ENCODE results near the gene GAS1. TPM values are rescaled to one million over a fixed set of nuclear protein-coding genes. Genes with fewer than 3 reads are reported as not detected.

Gene GAS1
- total RNA-seq, 2 experiments from 2014 or later, result 0.59 to 0.69 TPM

DNA sequence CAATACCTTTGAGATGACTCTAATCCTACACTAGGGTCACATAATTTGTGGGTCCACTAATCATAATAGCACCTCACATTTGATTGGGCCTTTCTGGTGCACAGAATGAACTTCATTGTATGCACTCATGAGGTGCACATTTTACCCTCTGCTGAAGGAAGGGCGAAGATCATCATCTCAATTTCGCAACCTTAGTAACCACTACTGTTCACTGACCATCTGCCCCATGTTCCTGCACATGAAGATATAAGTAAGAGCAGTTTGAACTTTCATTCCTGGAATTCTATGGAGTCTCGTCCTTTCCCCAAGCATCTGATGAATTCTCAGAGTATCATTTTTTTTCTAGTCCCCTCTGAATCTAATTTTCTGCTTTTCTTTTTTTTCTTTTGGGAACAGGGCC lies 21.2 kb downstream of the GAS1 start:
- peaks cover 3 to 18% of the 10 kb centered on the region in 2 experiments for H3K27me3 ChIP-seq (ENCODE audit: control insufficient read depth in 1 of 2, insufficient read depth in 2 of 2, low read length in 2 of 2)
- Mint-ChIP-seq H3K27ac (no peak overlapping the region), H3K9me3 (peaks cover 2% of the 10 kb centered on the region), H3K4me3 (no peak overlapping the region), H3K27me3 (peaks cover 76% of the 10 kb centered on the region), H3K36me3 (ENCODE audit: low read depth) (no peaks in the 10 kb centered on the region), H3K4me1 (ENCODE audit: low read depth) (no peaks in the 10 kb centered on the region)
- intact Hi-C loops (cut with DNase I, micrococcal nuclease), result loop anchor here in 1 of 2 experiments (5.0 kb wide), 1 partner anchor 41 kb away; no protein-coding TSS in a partner anchor
- DNase-seq (no peak), ATAC-seq (ENCODE audit: poor library complexity) (no peak)
- CTCF ChIA-PET, result no interaction called here
- no peak overlapping the region for H3K27ac ChIP-seq (ENCODE audit: low read depth in 1 of 2, low read length in 2 of 2)
- H3K4me3 ChIP-seq (ENCODE audit: low read length), result no peak overlapping the region
- POLR2A ChIA-PET, result no interaction called here
- H3K4me1 ChIP-seq (ENCODE audit: insufficient read depth, low read length), result no peaks in the 10 kb centered on the region
- no peaks in the 10 kb centered on the region for H3K9me3 ChIP-seq (ENCODE audit: control insufficient read depth in 1 of 2, insufficient read depth in 1 of 2, low read length in 2 of 2)
- H3K36me3 ChIP-seq (ENCODE audit: insufficient read depth, low read length), result no peaks in the 10 kb centered on the region
- TF ChIP-seq, protein P1, sequence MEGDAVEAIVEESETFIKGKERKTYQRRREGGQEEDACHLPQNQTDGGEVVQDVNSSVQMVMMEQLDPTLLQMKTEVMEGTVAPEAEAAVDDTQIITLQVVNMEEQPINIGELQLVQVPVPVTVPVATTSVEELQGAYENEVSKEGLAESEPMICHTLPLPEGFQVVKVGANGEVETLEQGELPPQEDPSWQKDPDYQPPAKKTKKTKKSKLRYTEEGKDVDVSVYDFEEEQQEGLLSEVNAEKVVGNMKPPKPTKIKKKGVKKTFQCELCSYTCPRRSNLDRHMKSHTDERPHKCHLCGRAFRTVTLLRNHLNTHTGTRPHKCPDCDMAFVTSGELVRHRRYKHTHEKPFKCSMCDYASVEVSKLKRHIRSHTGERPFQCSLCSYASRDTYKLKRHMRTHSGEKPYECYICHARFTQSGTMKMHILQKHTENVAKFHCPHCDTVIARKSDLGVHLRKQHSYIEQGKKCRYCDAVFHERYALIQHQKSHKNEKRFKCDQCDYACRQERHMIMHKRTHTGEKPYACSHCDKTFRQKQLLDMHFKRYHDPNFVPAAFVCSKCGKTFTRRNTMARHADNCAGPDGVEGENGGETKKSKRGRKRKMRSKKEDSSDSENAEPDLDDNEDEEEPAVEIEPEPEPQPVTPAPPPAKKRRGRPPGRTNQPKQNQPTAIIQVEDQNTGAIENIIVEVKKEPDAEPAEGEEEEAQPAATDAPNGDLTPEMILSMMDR (IDR thresholded peaks at IDR 0.05), result no peak

DNA sequence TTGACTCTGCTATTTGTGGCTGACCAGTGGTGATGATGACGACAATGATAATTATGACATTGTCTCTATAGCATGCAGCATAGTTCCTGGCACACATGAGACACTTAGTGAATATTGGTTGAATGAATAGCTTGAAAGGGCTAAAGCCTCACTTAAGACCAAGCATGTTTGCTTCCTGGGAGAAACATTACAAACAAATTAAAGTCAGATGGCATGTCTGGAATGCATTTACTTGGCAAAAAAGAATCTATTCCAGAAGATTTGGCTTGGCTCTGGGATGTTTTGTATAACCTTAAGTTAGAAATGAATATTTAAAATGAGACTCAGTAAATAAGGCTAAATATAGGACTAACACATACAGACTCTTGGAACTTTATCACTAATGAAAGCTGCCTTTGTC lies 21.6 kb downstream of the GAS1 start:
- Mint-ChIP-seq H3K4me1 (ENCODE audit: low read depth) (no peaks in the 10 kb centered on the region), H3K9me3 (peaks cover 2% of the 10 kb centered on the region), H3K27ac (no peak overlapping the region), H3K27me3 (peaks cover 73% of the 10 kb centered on the region), H3K36me3 (ENCODE audit: low read depth) (no peaks in the 10 kb centered on the region), H3K4me3 (no peak overlapping the region)
- no peaks in the 10 kb centered on the region for H3K9me3 ChIP-seq (ENCODE audit: control insufficient read depth in 1 of 2, insufficient read depth in 1 of 2, low read length in 2 of 2)
- H3K27me3 ChIP-seq (ENCODE audit: control insufficient read depth in 1 of 2, insufficient read depth in 2 of 2, low read length in 2 of 2), result peaks cover 3 to 18% of the 10 kb centered on the region in 2 experiments
- H3K27ac ChIP-seq (ENCODE audit: low read depth in 1 of 2, low read length in 2 of 2), result no peak overlapping the region
- ChIA-PET CTCF (no interaction called here), POLR2A (no interaction called here)
- intact Hi-C loops (cut with DNase I, micrococcal nuclease), result loop anchor here in 1 of 2 experiments (5.0 kb wide), 1 partner anchor 42 kb away; no protein-coding TSS in a partner anchor
- TF ChIP-seq, protein P1 (IDR thresholded peaks at IDR 0.05), result no peak
- no peak overlapping the region for H3K4me3 ChIP-seq (ENCODE audit: low read length)
- no peak for DNase-seq
- H3K36me3 ChIP-seq (ENCODE audit: insufficient read depth, low read length), result no peaks in the 10 kb centered on the region
- ATAC-seq (ENCODE audit: poor library complexity), result no peak
- no peaks in the 10 kb centered on the region for H3K4me1 ChIP-seq (ENCODE audit: insufficient read depth, low read length)

DNA sequence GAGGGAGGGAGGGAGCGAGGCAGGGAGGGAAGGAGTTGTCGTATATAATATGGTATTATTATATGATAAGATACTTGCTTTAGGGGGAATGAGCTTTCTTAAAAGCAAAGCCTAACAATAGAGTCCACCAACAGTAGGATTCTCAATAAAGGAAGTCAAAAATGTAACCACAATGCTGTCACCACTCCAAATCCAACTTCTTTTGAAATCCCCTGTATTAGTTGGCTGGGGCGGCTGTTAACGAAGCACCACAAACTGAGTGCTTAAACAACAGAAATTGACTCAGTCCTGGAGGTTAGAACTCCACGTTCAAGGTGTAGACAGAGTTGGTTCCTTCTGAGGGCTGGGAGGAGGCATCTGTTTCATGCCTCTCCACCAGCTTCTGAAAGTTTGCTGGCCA lies 23.1 kb downstream of the GAS1 start:
- Histone ChIP-seq H3K9me3 (ENCODE audit: control insufficient read depth in 1 of 2, insufficient read depth in 1 of 2, low read length in 2 of 2) (no peaks in the 10 kb centered on the region), H3K27me3 (ENCODE audit: control insufficient read depth in 1 of 2, insufficient read depth in 2 of 2, low read length in 2 of 2) (peaks cover 3 to 18% of the 10 kb centered on the region in 2 experiments), H3K4me1 (ENCODE audit: insufficient read depth, low read length) (no peaks in the 10 kb centered on the region), H3K4me3 (ENCODE audit: low read length) (no peak overlapping the region), H3K27ac (ENCODE audit: low read depth in 1 of 2, low read length in 2 of 2) (no peak overlapping the region), H3K36me3 (ENCODE audit: insufficient read depth, low read length) (no peaks in the 10 kb centered on the region)
- Mint-ChIP-seq H3K4me1 (ENCODE audit: low read depth) (no peaks in the 10 kb centered on the region), H3K4me3 (no peak overlapping the region), H3K9me3 (no peaks in the 10 kb centered on the region), H3K27ac (no peak overlapping the region), H3K27me3 (peaks cover 67% of the 10 kb centered on the region), H3K36me3 (ENCODE audit: low read depth) (no peaks in the 10 kb centered on the region)
- TF ChIP-seq, protein P1 (IDR thresholded peaks at IDR 0.05), result no peak
- ChIA-PET POLR2A (no interaction called here), CTCF (no interaction called here)
- no peak for DNase-seq
- no peak for ATAC-seq (ENCODE audit: poor library complexity)
- intact Hi-C loops (cut with DNase I, micrococcal nuclease), result no loop called here
